Caco-2 (cell line): ENCODE measurements around the gene TMEM9. TPM values are rescaled to one million over a fixed set of nuclear protein-coding genes. Genes with fewer than 3 reads are reported as not detected.

Experiments used
- BruUV-seq: library from RNA; stranded (reverse); fragments of 400-500 nt; replicated peaks from 2 replicates; lab custom pipeline; 2021; lab: Mats Ljungman, UMichigan
- CTCF ChIA-PET: fragments of 300-600 bp; sonication (Branson Sonifier 250); formaldehyde crosslinking; loops from one replicate; lab custom pipeline; 2022; ENCODE audit warnings: antibody characterized with exemption; lab: Charles Lee
- POLR2A ChIA-PET: fragments of 300-600 bp; sonication (Branson Sonifier 250); formaldehyde crosslinking; loops from one replicate; lab custom pipeline; 2022; ENCODE audit warnings: antibody characterized with exemption; lab: Charles Lee
- DNase-seq, 2 experiments: peaks; one replicate each; pipeline versions ENCODE4 v3.0.0 to v3.0.0-alpha.2; 2020 to 2022
- H3K27me3 ChIP-seq: replicated peaks from 2 replicates; pipeline ENCODE4 v1.6.0; 2011; ENCODE audit warnings: low read length; ENCODE audit not compliant: control insufficient read depth, insufficient read depth
- H3K36me3 ChIP-seq: 2 replicates; pipeline ENCODE4 v1.5.1; 2011; ENCODE audit warnings: low read length; ENCODE audit not compliant: control insufficient read depth, insufficient read depth
- H3K4me1 ChIP-seq: fragments of 250-450 bp; sonication (Bioruptor Pico); 2 replicates; pipeline ENCODE4 v1.5.1; 2020; ENCODE audit warnings: mild to moderate bottlenecking
- H3K4me3 ChIP-seq: 2 replicates; pipeline ENCODE4 v1.5.1; 2011; ENCODE audit warnings: low read depth, mild to moderate bottlenecking, control low read depth, low read length
- H3K9me3 ChIP-seq: fragments of 250-450 bp; sonication (Bioruptor Pico); 2 replicates; pipeline ENCODE4 v1.5.1; 2020; ENCODE audit warnings: mild to moderate bottlenecking, moderate library complexity
- H3K27ac Mint-ChIP-seq: one replicate; pipeline ENCODE4 v1.8.0; 2022; ENCODE audit warnings: mixed read lengths; ENCODE audit not compliant: unreplicated experiment
- H3K27me3 Mint-ChIP-seq: one replicate; pipeline ENCODE4 v1.8.0; 2022; ENCODE audit warnings: mixed read lengths; ENCODE audit not compliant: insufficient read depth, unreplicated experiment
- H3K36me3 Mint-ChIP-seq: one replicate; pipeline ENCODE4 v1.8.0; 2022; ENCODE audit warnings: mild to moderate bottlenecking, mixed read lengths; ENCODE audit not compliant: insufficient read depth, unreplicated experiment
- H3K4me1 Mint-ChIP-seq: one replicate; pipeline ENCODE4 v1.8.0; 2022; ENCODE audit warnings: low read depth, mixed read lengths; ENCODE audit not compliant: unreplicated experiment
- H3K4me3 Mint-ChIP-seq: one replicate; pipeline ENCODE4 v1.8.0; 2022; ENCODE audit warnings: mild to moderate bottlenecking, moderate library complexity, mixed read lengths; ENCODE audit not compliant: unreplicated experiment
- H3K9me3 Mint-ChIP-seq: one replicate; pipeline ENCODE4 v1.8.0; 2022; ENCODE audit warnings: mixed read lengths; ENCODE audit not compliant: unreplicated experiment
- CTCF ChIP-seq, 2 experiments: fragments of 200-600 bp in 1 of 2; IDR thresholded peaks; 1 replicate in 1 of 2; 2 replicates in 1 of 2; pipeline versions ENCODE4 v1.5.1 to v1.8.0; 2011 to 2022; ENCODE audit warnings: antibody characterized with exemption in 1 of 2, control low read depth in 1 of 2, inconsistent platforms in 1 of 2, low read depth in 1 of 2, low read length in 1 of 2, mild to moderate bottlenecking in 1 of 2, moderate library complexity in 1 of 2; ENCODE audit not compliant: insufficient read depth in 1 of 2, severe bottlenecking in 1 of 2, unreplicated experiment in 1 of 2
- intact Hi-C: fragments of 100-400 bp; cut with micrococcal nuclease; formaldehyde crosslinking; loops from one replicate; pipeline ENCODE4 v1.10.0; 2022; ENCODE audit not compliant: unreplicated experiment
- total RNA-seq: library from RNA; stranded (reverse); gene quantifications from 2 replicates; pipeline ENCODE4 v1.2.3, GENCODE V29; 2022

The TMEM9 gene
- total RNA-seq, 1 experiment from 2014 or later: 125 TPM

GRCh38 chr1:201136355-201137023 lies 17.8 kb downstream of the TMEM9 start:
- H3K36me3 ChIP-seq: no peaks in the 10 kb centered on the region; the same call in 1 of the 2 replicates

GRCh38 chr1:201134405-201134804 lies 19.9 kb downstream of the TMEM9 start:
- Mint-ChIP-seq H3K4me1 (no peaks in the 10 kb centered on the region), H3K36me3 (peaks cover 21% of the 10 kb centered on the region), H3K9me3 (no peaks in the 10 kb centered on the region), H3K27ac (no peak overlapping the region), H3K4me3 (no peak overlapping the region), H3K27me3 (no peaks in the 10 kb centered on the region)
- CTCF ChIA-PET: no interaction called here
- BruUV-seq: no TSS peak
- no peak for TF ChIP-seq CTCF (IDR thresholded peaks at IDR 0.05; ENCODE audit: insufficient read depth in 1 of 2, low read depth in 1 of 2, low read length in 1 of 2, severe bottlenecking in 1 of 2, unreplicated experiment in 1 of 2)
- Histone ChIP-seq H3K9me3 (no peaks in the 10 kb centered on the region), H3K36me3 (no peaks in the 10 kb centered on the region; the same call in 1 of the 2 replicates), H3K27me3 (no peaks in the 10 kb centered on the region), H3K4me1 (no peaks in the 10 kb centered on the region), H3K4me3 (no peak overlapping the region)
- no peak for DNase-seq
- POLR2A ChIA-PET: no interaction called here
- intact Hi-C loops: no loop called here

More at GRCh38 chr1:201136355-201137023, 17.8 kb downstream of the TMEM9 start:
- no peak for DNase-seq
- no peaks in the 10 kb centered on the region for H3K9me3 Mint-ChIP-seq
- POLR2A ChIA-PET: no interaction called here
- CTCF ChIA-PET: no interaction called here
- no peak overlapping the region for H3K27ac Mint-ChIP-seq
- H3K27me3 Mint-ChIP-seq: no peaks in the 10 kb centered on the region
- BruUV-seq: no TSS peak
- no peak for TF ChIP-seq CTCF (IDR thresholded peaks at IDR 0.05; ENCODE audit: insufficient read depth in 1 of 2, low read depth in 1 of 2, low read length in 1 of 2, severe bottlenecking in 1 of 2, unreplicated experiment in 1 of 2)
- no peak overlapping the region for H3K4me3 Mint-ChIP-seq
- H3K4me1 Mint-ChIP-seq: peaks cover 6% of the 10 kb centered on the region
- no peaks in the 10 kb centered on the region for H3K9me3 ChIP-seq
- H3K27me3 ChIP-seq: no peaks in the 10 kb centered on the region
- no peaks in the 10 kb centered on the region; the same call in 1 of the 2 replicates for H3K4me1 ChIP-seq
- H3K4me3 ChIP-seq: no peak overlapping the region
- intact Hi-C loops: no loop called here
- H3K36me3 Mint-ChIP-seq: peaks cover 32% of the 10 kb centered on the region

GRCh38 chr1:201131398-201131797 lies 22.9 kb downstream of the TMEM9 start:
- H3K4me3 ChIP-seq: no peak overlapping the region
- ChIA-PET POLR2A (no interaction called here), CTCF (no interaction called here)
- Mint-ChIP-seq H3K4me1 (no peaks in the 10 kb centered on the region), H3K9me3 (no peaks in the 10 kb centered on the region), H3K27ac (no peak overlapping the region), H3K27me3 (no peaks in the 10 kb centered on the region), H3K4me3 (no peak overlapping the region), H3K36me3 (peaks cover 7% of the 10 kb centered on the region)
- H3K36me3 ChIP-seq: no peaks in the 10 kb centered on the region
- no peaks in the 10 kb centered on the region for H3K4me1 ChIP-seq
- DNase-seq: no peak
- intact Hi-C loops: no loop called here
- no peaks in the 10 kb centered on the region for H3K27me3 ChIP-seq
- no TSS peak for BruUV-seq
- TF ChIP-seq CTCF (IDR thresholded peaks at IDR 0.05; ENCODE audit: insufficient read depth in 1 of 2, low read depth in 1 of 2, low read length in 1 of 2, severe bottlenecking in 1 of 2, unreplicated experiment in 1 of 2): no peak
- no peaks in the 10 kb centered on the region for H3K9me3 ChIP-seq
